ENCODE measurements around the gene KCNAB1.
A peak's percentile ranks its signal among the peaks of the same experiment; 100 is the strongest.

Gene KCNAB1

DNA sequence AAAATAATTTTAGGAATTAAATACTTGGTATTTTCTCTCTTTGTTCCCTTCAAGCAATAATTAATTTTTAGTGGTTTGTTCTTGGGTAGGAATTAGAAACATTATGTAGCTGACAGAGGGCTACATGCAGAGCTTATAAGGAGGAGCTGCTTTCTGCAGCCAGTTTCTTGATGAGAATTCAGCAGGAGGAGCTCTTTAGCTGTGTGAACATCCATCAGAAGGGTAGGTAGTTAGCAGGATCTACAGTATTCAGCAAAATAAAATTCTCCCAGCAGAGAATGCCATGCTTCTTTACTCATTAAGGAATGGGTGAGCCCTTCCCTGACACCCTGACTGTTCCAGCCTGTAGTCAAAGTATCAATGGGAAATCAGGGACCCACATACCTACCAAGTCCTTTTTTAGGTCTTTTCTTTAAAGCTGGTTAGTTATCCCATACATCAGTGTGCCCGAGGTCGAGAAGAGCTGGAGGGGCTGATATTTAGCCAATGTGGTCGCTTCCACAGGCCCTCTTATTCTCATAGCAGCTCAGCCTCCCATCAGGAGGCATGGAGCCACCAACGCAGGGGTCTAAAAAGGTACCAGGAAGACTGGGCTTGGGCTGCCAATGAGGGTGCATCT, 54.0 kb downstream of the KCNAB1 start:
- Histone ChIP-seq H3K36me3 (no peaks in the 10 kb centered on the region), H3K27ac (no peak overlapping the region), H3K4me3 (no peak overlapping the region), H3K27me3 (no peaks in the 10 kb centered on the region), H3K4me1 (peaks cover 0 to 41% (median 0%) of the 10 kb centered on the region in 4 donors), H3K9me3 (no peaks in the 10 kb centered on the region)
- intact Hi-C loops (cut with DNase I; ENCODE audit: low total_unique reads) = no loop called here
- no peak for DNase-seq
- TF ChIP-seq, protein P1, sequence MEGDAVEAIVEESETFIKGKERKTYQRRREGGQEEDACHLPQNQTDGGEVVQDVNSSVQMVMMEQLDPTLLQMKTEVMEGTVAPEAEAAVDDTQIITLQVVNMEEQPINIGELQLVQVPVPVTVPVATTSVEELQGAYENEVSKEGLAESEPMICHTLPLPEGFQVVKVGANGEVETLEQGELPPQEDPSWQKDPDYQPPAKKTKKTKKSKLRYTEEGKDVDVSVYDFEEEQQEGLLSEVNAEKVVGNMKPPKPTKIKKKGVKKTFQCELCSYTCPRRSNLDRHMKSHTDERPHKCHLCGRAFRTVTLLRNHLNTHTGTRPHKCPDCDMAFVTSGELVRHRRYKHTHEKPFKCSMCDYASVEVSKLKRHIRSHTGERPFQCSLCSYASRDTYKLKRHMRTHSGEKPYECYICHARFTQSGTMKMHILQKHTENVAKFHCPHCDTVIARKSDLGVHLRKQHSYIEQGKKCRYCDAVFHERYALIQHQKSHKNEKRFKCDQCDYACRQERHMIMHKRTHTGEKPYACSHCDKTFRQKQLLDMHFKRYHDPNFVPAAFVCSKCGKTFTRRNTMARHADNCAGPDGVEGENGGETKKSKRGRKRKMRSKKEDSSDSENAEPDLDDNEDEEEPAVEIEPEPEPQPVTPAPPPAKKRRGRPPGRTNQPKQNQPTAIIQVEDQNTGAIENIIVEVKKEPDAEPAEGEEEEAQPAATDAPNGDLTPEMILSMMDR (IDR thresholded peaks at IDR 0.05) = peak in 1 of 2 experiments; percentile 11

DNA sequence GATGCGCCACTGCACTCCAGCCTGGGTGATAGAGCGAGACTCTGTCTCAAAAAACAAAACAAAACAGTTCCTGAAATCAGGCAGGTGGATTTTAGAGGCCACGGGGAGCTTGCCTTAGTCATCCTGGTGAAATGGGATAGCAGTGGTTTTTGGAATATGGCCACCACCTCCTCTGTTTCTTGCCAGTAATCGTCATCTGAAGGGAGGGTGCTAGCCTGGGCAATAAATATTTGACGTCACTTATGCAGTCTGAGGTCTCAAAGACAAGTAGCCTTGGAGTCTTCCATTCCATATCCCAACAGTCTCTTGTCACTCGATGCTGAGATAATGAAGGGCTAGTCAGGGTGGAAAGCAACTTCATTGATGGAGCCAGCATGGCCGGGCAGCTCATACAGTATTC, 55.2 kb downstream of the KCNAB1 start:
- no peaks in the 10 kb centered on the region for H3K9me3 ChIP-seq
- intact Hi-C loops (cut with DNase I; ENCODE audit: low total_unique reads) = no loop called here
- no peaks in the 10 kb centered on the region for H3K27me3 ChIP-seq
- peaks cover 0 to 47% (median under 1%) of the 10 kb centered on the region in 4 donors for H3K4me1 ChIP-seq
- H3K36me3 ChIP-seq = no peaks in the 10 kb centered on the region
- H3K4me3 ChIP-seq = no peak overlapping the region
- DNase-seq = no peak
- TF ChIP-seq, protein P1 (IDR thresholded peaks at IDR 0.05) = no peak
- H3K27ac ChIP-seq = no peak overlapping the region

DNA sequence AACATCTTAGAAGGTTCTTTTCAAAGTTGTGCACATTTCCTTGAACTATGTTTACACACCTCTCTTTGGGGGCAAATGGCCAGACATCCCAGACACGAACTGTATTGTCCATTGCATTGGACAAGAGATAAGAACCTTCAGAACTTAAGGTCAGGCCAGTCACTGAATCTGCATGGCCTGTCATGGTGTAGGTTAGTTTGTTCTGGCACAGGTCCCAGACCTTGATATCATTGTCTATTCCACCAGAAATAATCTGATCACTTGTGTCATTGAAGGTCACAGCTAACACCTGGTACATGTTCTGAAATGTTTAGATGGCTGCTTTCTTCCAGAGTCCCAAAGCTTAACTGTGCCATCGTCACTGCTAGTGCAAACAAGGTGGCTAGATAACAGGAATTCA, 55.7 kb downstream of the KCNAB1 start:
- Histone ChIP-seq H3K36me3 (no peaks in the 10 kb centered on the region), H3K27me3 (no peaks in the 10 kb centered on the region), H3K27ac (no peak overlapping the region), H3K9me3 (no peaks in the 10 kb centered on the region), H3K4me3 (no peak overlapping the region), H3K4me1 (peaks cover 0 to 49% (median 2%) of the 10 kb centered on the region in 4 donors)
- TF ChIP-seq, protein P1 (IDR thresholded peaks at IDR 0.05) = no peak
- DNase-seq = no peak
- intact Hi-C loops (cut with DNase I; ENCODE audit: low total_unique reads) = no loop called here

DNA sequence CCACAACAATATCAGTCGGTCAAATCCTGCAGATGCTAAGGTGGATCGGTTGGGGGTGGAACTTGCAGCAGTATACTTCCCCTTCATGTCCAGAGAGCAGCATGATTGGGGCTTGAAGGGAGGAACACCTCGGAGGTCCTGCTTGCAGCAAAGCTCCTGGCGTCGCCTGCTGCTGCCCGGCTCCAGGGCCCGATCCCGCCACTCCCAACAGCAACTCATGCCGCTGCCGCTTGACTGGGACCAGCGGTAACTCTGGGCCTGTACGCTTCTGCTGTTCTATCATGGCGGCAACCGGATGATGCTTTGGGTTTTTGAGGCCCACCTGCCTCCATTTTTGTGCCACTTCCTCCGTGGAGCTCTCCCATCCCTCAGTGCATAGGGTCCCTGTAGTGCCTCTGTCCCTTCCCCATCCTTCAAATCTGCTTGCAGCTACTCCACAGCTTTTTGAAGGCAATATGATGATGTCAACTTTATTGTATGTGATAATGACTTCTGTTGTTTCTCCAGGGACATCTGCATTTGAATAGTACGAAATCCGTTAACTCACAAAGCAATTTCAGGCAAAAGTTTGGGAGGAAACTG, 56.3 kb downstream of the KCNAB1 start:
- peaks cover 0 to 51% (median 2%) of the 10 kb centered on the region in 4 donors for H3K4me1 ChIP-seq
- no peaks in the 10 kb centered on the region for H3K36me3 ChIP-seq
- TF ChIP-seq, protein P1 (IDR thresholded peaks at IDR 0.05) = no peak
- no peak overlapping the region for H3K27ac ChIP-seq
- no peak for DNase-seq
- intact Hi-C loops (cut with DNase I; ENCODE audit: low total_unique reads) = no loop called here
- no peak overlapping the region for H3K4me3 ChIP-seq
- no peaks in the 10 kb centered on the region for H3K27me3 ChIP-seq
- H3K9me3 ChIP-seq = no peaks in the 10 kb centered on the region

DNA sequence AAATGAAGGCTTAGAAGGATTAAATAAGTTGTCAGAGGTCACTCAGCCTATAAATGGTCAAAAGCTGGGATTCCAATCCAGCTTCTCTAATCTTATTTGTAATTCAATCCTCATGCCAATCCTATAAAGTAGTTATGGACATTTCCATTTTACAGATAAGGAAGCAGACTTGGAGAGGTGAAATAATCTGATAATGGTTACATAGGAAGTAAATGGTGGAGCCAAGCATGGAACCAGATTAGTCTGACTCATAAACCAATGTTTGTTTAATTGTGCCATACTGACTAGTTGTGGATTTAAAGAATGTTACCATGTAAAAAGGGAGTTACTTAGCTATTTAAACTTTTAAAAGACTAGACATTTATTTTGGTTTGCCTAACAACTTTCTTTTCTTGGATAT, 59.7 kb downstream of the KCNAB1 start:
- TF ChIP-seq, protein P1 (IDR thresholded peaks at IDR 0.05) = no peak
- Histone ChIP-seq H3K4me3 (no peak overlapping the region), H3K27me3 (no peaks in the 10 kb centered on the region), H3K36me3 (no peaks in the 10 kb centered on the region), H3K9me3 (no peaks in the 10 kb centered on the region), H3K27ac (no peak overlapping the region), H3K4me1 (peaks cover 0 to 24% (median 2%) of the 10 kb centered on the region in 4 donors)
- no peak for DNase-seq
- intact Hi-C loops (cut with DNase I; ENCODE audit: low total_unique reads) = no loop called here

Data from tibial artery (tissue), 4 donors.